GM21447 (cell line): ENCODE measurements around the gene FOXP1.

Experiments used
- ATAC-seq: cut with Tn5 transposase; IDR thresholded peaks from one replicate; pipeline ENCODE4 v1.9.1; 2021; ENCODE audit not compliant: unreplicated experiment

FOXP1 gene

DNA sequence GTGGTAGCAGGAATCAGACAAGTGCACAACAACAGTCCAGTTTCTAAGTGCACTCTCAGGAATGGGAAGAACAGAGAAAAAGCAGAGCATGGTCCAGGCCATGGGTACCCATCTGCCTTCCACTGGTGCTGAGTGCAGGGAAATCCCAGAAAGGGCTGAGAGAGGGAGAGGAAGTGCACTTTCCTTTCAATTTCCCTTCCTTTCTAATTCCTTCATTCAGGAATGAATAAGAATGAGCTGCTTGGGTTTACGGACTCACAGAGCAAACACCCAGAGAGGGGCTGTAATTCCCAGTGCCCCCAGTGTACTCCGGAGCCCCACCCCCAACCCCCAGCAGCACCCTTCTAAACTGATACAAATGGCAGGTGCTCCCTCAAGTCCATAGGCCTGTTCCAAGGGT lies 300.6 kb downstream of the FOXP1 start:
- no peak for ATAC-seq

DNA sequence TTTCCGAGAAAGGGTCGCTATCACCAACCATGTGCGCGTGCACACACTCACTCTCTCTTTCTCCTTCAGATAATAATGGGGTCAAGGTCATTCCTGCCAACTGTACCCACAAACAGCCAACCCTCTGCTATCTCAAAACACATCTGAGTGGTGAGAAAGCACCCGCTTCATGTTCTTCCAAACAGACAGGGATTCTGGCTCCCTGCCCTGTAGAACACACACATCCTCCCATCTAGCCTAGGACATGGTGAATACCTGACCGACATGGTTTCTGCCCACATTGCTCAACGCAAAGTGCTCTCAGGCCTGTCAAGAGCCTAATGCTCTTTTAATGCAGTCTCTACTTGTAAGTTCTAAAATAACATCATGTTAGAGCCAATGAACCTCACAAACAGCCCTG lies 302.2 kb downstream of the FOXP1 start:
- ATAC-seq: no peak

DNA sequence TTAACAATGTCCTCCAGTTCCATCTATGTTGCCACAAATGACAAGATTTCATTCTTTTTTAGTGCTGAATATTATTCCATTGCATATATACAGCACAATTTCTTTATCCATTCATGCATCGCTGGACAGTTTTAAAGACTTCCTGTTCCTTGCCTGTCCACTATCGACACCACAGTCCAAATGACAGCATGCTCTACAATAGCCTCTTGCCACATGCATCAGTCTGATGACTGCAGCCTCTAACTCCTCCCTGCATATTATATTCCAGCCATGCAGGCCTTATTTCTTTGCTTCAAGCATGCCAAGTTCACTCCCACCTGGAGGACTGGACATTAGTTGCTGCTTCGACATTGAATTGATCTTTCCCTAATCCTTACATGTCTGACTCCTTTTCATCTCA lies 306.2 kb downstream of the FOXP1 start:
- ATAC-seq: no peak

DNA sequence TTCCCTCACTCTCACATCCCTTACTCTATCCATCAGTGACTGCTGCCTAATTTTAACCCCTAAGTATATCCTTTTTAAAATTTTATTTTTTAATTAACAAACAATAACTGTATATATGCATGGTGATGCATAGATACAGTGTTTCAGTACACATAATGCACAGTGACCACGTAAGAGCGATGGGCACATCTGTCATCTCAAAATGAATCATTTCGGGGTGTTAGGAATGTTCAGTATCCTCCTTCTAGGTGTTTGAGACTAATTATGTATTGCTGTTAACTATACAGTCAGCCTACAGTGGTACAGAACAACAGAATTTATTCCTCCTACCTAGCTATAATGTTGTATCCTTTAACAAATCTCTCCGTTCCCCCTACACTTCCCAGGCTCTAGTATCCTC lies 307.0 kb downstream of the FOXP1 start:
- no peak for ATAC-seq

DNA sequence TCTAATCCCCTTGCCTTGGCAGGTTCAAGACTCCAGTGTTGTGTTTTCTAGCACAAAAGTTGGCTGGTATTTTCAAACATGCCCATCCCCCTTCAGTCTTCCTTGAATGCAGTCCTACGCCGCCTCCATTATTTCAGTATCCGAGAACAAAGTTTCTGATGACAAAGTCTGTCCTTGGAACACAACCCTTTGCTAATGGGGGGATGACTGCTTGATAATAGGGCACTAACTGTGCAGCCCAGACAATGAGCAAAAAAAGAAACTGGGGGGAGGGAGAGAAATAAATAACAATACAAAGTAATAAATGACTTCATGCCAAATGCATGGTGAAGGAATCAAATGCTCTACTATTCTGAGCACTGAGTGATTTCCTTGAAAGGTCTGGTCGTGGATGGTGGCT lies 310.1 kb downstream of the FOXP1 start:
- ATAC-seq: no peak

DNA sequence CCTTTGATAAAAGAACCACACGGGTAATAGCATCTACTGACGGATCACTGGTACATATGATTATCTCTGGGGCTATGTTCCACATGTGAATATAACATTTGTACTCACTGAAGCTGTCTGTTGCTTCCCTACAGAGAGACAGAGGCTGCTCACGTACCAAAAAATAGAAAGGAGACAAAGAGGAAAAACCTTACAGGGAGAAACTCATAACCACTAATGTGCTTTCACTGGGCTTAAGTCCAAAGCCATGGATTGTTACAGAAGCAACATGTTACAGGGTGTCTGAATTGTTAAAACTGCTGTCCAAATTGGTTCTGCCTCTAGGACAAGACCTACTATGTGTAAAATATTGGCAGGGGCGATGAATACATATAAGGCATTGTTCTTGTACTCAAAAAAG lies 311.9 kb downstream of the FOXP1 start:
- no peak for ATAC-seq

DNA sequence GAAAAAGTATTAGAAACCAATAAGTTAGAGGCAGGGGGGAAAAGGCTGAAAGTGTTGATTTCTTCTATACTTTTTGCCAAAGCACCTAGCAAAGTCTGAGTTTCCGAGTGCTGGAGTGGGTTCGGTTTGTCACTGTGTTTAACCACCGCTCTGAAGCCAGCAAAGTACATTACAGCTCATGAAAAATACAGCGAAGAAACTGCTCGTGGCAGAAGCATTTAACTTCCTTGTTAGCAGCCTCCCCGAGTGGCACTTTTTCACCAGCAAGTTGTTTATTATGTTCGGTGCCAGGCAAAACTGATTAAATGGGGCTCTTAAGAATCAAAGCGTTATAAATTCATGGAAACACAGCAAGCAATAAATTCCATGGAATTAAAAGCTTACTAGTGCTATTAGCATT lies 313.6 kb downstream of the FOXP1 start:
- ATAC-seq: no peak

DNA sequence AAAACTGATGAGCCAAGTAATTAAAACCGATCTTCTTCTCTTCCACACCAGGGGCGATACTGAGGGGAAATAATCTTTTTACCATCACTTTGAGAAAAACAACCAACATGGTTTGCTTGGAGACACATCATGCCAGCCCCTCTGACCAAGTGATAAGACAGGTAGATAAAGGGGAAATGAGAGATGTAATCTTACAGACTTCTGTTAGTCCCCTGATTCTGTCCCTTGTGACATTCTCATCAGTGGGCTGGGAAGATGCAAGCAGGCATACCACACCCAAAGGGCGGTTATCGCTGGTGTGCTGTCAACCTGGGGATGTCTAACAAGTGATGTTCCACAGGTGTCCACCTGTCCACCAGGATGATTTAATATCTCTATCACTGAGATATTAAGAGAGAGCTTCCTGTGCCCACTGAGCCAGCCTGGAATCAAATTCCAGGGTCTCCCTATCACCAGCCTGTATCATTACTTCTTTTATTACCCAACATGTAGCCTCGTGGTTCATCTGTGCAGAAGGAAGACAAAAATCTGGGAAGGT lies 315.0 kb downstream of the FOXP1 start:
- ATAC-seq: no peak

DNA sequence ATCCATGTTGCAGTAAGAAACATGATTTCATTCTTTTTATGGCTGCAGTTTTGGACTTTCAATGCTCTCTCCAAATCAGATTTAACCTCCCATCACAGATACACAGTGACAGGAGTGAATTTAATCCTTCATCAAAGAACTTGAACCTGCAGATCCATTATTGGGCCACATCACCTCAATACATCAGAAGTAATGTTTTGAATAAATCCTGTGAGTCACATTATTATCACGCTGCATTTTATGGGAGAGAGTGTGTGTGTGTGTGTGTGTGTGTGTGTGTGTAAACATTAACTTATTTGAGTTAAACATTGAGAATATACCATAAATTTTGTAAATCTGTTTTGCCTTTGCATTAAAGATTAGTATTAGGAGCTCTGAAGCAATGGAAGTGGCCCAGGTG lies 316.7 kb downstream of the FOXP1 start:
- ATAC-seq: no peak

DNA sequence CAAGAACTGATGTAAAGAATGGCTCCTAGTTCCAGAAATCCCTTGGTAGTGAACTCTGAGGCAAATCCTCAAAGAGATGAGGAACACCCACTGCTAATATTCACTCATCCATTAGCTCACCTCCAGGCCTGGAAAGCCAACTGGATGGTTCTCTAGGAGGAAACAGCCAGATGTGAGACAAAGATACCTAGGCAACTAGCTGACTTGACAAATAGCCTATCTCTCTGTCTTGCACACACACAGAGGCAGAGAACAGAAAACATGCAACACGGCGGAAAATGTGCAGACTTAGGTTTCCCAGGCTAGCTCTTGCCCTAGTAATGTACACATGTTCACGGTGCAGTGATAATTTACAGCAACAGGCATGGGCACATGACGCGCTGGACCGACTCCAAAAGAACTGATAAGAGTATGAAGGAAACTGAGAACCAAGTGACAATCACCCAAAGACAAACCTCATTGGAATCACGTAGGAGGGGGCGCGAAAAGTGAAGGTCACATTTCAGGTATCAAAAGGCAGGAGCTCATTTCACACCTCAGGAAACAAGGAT lies 318.1 kb downstream of the FOXP1 start:
- ATAC-seq: no peak

DNA sequence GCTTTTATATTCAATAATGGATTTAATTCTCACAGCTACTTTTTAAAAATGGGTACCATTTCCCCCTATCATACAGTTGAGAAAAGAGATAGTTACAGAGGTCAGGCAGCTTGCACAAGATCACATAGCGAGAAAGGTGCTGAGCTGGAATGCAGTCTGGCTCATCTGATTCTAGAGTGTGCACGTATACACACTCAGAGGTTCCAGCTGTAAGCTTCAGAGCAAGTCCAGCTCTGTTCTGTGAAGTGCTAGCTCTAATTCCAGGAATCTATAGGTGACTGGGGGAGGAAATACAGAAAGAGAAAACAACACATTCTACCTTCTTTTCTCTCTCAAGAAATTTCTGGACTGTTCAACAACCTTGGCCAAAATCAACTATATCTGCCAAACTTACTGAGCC lies 318.7 kb downstream of the FOXP1 start:
- ATAC-seq: no peak

DNA sequence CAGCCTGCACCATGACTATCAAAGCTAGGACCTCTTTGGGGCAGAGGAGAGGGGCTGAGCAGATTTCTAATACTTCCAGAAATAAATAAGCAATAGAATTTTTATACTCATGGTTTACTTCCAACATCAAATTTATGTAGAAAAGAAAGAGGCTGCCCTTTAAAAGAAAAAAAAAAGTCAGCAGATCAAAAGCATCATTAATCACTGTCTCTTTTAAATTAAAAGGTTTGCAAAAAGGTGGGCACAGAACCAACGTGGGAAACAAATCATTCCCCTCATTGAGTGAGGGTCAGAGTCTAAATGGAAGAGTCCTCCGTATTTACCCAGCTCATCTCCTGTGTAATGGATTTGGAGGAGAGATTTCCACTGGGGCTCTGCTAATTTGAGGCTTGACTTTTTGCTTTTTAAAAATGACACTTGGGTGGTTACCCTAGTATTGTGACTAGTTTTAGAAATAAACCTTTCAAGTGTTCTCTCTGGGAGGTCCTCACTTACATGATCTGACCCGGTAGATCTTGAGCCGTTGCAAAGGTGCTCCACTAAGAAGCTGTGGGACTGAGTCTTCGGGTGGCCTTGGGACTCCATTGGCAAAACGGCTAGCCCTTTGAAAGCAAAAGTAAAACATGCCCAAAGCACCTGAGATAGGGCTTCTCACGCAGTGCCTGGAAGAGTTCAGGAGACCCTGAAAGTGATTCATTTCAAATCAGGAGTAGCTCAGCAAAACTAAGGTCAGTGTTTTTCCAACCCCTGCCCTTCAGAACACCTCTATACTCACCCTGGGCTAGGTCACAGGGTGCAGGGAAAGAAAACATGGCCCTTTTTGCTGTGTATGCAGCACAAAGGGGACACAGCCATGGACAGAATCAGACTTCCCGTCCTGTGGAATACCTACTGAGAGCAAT lies 320.9 kb downstream of the FOXP1 start:
- ATAC-seq: no peak

DNA sequence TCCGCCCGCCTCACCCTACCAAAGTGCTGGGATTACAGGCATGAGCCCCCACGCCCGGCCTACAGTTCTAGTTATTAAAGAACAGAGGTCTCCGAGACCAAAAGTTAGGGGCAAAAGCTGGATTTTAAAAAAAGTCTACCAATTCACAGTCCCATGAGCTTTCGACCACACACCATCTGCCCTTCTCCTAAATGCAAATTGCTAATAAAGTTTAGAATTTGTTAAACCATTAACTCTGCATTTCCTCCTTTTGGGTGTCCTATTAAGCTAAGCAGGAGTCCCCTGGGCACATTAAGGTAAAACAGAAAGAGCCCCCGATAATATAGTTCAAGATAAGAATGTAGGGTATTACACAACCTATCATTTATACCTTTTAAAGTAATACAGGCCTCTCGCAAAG lies 322.7 kb downstream of the FOXP1 start:
- no peak for ATAC-seq

DNA sequence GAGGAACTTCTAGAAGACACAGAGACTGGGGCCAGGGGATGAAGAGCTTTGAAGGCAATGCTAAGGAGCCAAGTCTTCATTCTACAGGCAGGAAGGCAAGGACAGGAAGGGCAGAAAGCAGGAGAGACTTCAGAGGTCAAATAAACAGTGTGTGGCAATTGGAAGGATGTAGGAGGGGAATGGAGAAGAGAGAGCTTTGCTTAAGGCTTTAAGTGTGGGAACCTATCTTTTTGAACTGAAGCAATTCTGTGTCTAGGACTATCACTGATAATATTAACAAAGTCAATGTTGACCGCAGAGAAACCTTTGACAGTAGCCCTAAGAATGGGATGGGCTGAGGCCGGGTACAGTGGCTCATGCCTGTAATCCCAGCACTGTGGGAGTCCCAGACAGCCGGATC lies 325.0 kb downstream of the FOXP1 start:
- no peak for ATAC-seq

DNA sequence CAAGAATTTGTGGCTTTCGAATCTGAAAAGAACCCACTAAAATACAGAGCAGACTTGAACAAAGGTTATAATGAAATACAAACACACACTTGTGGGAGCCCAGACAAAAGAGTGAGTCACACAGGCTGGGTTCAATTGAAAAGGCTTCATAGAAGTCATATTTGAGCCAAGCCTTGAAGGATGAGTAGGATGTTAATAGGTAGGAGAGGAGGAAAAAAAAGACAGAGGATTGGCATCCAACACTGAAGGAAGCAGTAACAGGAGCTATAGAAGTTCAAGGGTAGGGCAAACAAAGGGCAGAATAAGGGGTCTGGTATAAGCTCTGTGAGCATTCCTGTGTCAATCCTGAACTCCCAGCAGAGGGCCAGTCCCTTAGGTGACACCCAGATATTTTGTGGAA lies 325.4 kb downstream of the FOXP1 start:
- no peak for ATAC-seq

DNA sequence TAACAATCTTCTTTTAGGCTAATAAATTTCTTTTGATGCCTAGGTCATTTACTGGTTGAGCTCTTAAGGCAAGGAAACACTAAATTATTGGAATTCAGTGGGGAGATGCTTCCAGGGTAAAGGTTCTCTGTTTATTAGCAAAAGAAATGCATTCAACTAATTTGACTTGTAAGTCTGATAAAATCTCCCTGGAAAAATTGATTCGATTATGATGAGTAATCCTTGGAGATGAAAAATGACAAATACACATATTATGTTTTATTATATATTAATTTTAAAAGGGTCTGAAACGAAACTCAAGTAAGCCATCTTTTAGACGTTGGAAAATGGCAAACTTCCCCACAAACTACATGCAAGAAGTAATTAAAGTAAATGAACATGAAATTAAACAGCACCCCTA lies 328.0 kb downstream of the FOXP1 start:
- no peak for ATAC-seq

DNA sequence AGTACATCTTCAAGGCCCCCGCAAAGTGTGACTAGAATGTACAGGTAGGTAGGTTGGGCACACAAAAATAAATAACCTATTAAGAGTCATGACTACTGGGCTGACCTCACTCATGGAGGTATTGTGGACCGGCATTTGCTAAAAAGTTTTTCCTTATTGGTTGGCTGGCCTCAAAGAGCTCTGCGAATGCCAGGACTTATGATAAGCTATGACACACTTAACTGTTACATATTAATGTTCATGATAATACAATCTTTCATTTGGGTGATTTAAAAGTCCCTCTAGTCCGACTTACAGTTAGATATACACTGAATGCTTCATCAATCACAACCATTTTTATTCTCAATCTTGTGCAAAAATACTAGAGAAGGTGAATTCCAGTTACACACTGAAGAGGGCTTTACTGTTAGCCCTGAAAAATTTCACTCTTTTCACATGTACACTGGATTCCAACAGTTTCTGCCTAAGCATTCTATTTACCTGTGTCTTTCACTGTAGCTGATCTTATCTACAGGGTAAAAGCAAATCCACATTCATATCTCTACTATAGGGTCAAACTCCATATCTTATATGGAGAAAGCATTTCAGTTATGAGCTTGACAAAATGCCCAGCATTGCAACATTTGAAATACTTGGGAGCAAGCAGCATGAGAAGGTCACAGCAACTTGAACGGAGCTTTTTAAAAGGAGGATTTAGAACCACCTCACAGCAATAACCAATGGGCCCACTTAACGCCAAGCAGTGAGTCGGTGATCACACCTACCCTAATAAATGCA lies 329.1 kb downstream of the FOXP1 start:
- ATAC-seq: no peak

DNA sequence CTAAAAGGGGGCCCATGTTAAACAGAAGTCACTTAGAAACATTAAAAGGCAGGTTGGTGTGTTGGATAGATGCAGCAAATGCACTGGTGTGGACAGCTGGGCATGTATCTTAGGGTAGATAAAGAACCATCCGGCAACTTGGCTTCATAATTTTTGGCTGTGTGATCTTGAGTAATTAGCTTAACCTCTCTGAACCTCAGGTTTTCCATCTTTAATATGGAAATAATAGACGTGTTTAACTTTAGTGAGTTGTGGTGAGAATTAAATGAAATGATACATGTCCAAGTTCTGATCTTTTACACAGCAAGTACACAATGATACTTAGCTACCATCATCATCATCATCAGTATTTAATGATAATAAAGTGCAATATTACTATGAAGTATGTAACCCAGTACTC lies 330.4 kb downstream of the FOXP1 start:
- no peak for ATAC-seq

DNA sequence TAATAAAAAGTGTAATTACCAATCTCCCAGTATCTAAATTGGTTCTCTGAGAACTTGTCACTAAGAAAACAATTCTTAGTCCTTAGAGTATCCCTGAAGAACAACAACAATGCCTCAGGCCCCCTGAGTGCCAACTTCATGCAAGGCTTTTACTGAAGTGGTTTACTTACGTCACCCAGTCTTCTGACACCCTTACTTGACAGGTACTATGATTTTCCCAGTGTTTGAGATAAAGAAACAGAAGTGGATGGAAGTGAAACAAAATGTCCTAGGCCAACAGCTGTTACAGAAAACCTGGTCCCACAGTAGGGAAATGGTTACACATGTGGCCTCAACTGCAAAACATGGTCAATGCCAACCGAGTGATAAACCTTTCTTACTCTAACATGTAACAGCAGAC lies 331.1 kb downstream of the FOXP1 start:
- no peak for ATAC-seq

DNA sequence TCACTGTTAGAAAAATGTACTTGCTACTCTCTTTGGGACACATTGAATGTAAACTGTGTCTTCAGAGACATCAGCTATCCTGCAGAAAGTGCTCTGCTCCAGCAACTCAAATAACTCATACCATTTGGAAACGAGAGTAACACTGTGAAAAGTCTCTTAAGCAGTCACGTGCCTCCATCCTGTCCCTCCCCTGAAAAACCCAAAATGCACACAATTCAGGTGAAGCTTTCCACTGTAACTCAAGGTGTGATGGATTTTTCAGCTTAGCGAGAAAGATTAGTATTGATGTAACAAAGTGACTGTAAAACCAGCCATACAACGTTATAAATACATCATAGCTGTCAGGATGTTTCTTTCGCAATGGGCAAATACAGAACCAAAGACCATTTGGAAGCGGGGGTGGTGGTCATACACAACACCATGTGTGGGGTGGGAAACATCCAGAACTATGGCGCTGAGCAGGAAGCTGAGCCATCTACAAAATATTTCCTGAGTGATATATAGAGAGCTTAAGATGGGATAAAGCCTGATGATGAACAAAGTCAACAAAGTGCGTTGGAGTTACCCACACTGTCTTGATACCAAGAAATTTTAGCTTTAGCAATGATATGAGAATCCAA lies 332.3 kb downstream of the FOXP1 start:
- ATAC-seq: no peak

DNA sequence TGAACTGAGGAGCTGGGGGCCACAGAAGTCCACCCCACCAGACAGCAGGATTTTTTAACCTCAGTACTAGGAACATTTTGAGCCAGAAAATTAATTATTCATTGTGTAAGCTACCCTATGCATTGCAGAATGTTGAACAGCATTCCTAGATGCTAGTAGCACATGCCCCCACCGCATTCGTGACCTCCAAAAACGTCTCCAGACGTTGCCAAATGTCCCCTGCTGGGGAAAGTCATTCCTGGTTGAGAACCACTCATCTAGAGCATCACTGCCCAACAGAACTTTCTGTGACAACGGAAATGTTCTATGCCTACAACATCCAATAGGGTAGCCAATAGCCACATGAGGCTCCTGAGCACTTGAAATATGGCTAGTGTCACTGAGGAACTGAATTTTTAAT lies 333.5 kb downstream of the FOXP1 start:
- ATAC-seq: no peak
